GM11168 (cell line): ENCODE results near the gene CREB5.
"Not testable (repeated sequence)": the region's sequence is repeated elsewhere in the genome, so short reads cannot be mapped to it uniquely, and the experiment has no call there.

Source experiments
- in situ Hi-C: fragments of 300-500 bp; cut with MboI; formaldehyde crosslinking; loops from one replicate; pipeline ENCODE4 v1.12.0; 2022; ENCODE audit warnings: low sequenced_read_pairs; ENCODE audit not compliant: unreplicated experiment

CREB5 gene

DNA sequence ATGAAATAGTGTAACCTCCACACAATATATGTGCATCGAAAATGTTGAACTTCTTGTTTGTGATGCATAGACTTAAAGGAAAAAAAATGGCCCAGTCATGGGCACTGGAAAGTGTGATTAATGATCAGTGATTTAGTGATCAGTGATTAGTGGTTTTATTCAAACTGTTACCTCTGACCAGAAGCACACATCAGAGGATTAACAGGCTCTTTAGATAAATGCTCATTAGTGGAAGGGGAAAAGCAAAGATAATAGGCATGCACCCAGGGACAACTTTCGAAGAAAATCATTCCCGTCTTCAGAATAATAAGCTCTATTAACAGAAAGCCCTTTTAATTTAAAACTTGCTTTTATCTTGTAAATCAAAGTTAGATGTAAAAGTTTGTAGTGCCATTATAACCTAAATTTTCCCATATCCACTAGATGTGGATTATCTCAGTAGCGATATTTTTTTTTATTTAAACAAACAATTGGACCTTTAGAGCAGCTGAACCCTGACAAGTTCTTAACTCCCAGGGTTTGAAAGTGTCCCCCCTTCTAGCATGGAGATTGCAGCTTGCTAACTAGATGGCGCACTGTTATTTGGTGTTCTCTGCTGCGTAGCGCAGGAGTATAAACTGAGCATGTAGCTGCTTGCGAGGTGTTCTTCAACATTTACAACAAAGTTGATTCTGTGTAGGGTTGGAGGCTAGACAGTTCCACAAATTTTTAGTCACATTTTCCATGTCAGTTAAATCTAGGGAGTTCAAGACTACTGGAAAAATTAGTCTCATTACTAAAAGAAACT, at the start of gene CREB5:
Gene CREB5, plus strand, starts transcription at position 643 of the 787 bp plus-strand sequence. CDS start 397 bp downstream, outside the sequence.
- in situ Hi-C loops, result no loop called here

DNA sequence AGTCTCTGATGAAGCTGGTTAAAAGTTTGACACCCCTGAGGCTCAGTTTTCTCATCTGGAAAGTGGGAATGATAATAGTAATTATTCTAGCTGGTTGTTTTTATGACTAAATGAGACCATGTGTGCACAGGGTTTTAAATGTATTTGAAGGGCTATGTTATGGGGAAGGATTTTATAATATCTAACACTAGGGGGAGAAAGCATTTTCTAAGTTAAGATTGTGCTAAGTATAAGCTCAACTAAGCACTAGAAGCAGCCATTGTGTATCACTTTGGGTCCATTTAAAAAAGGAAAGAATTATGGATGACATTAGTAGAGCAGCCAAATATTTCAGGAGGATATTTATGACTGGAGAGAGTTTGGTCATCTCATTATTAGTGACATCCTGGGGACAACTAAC, 49.5 kb upstream of the CREB5 start:
- in situ Hi-C loops, result no loop called here

DNA sequence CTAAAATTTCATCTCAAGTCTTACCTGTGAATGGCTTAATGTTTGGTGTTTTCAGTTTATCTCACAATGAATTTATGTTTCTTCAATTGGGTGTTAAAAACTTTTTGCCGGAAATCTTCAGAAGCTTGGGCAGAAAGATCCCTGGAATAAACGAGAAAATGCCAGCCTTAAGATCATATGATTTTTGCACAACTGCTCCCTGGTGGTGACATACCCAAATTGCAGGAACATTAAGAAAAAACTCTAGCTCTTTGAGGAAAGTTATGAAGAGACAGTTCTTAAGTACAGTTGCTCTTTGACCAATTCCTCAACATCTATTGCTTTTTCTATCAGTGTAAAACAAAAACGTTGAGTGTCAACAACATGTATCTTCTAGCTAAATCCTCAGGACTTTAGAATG, 48.2 kb upstream of the CREB5 start:
- in situ Hi-C loops, result no loop called here

- in situ Hi-C loops, result no loop called here
These were observed 42.8 kb upstream of the CREB5 start for GRCh38 chr7:28369523-28369922.

- in situ Hi-C loops, result no loop called here
These were observed 40.5 kb upstream of the CREB5 start for GRCh38 chr7:28371846-28372245.

- in situ Hi-C loops, result no loop called here
These were observed 38.3 kb upstream of the CREB5 start for GRCh38 chr7:28373990-28374389.

- in situ Hi-C loops, result loop anchor here (25.0 kb wide), 1 partner anchor 487 kb away; no protein-coding TSS in a partner anchor
These were observed 36.6 kb upstream of the CREB5 start for GRCh38 chr7:28375729-28376128.

GRCh38 chr7:28376634-28377033, 35.7 kb upstream of the CREB5 start:
- in situ Hi-C loops, result loop anchor here (25.0 kb wide), 1 partner anchor 486 kb away; no protein-coding TSS in a partner anchor

DNA sequence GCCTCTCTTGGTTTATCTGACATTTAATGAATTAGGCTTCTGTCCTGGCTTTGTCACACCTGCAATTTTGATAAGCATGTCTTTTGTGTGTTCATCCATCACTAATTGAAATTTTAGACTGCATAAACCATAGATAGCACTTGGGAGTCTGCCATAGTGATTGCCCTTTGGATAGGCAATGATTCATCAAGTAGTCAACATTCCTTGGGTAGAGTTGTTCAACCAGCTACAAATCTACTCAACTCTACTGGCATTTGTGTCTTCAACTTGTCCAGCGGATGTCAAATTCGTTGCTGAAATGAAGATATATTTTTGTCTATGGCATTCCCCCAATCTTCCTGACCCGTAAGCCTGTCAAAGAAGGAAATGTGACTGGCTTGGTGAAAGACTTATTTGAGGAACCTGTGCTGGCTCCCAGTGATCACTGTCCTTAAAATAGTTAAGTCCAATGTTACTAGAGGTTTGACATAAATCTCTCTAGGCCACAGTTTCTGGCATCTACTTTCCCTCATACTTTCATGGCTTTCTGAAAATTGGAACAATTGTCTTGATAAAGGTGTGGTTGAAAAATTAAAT, 33.7 kb upstream of the CREB5 start:
- in situ Hi-C loops, result loop anchor here (25.0 kb wide), 1 partner anchor 484 kb away; no protein-coding TSS in a partner anchor

- in situ Hi-C loops, result loop anchor here (25.0 kb wide), 1 partner anchor 481 kb away; no protein-coding TSS in a partner anchor
These were observed 30.9 kb upstream of the CREB5 start for GRCh38 chr7:28381466-28381865.

DNA sequence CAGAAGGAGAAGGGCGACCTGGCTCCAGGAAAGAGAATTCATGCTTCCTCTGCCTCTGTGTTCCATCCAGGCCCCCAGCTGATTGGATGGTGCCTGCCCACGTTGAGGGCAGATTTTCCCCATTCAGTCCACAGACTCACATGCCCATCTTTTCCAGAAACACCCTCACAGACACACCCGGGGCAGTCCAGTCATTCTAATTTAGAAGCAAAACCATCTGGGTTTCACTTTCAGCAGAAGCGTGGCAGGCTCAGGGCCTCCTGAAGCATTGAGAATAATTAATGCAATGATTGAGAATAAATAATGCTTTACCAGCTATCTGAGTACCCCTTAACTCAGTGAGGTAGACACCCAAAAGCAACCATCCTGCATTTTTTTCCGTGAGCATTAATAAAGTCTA, 30.2 kb upstream of the CREB5 start:
- in situ Hi-C loops, result loop anchor here (25.0 kb wide), 1 partner anchor 480 kb away; no protein-coding TSS in a partner anchor

GRCh38 chr7:28383975-28384374, 28.3 kb upstream of the CREB5 start:
- in situ Hi-C loops, result loop anchor here (25.0 kb wide), 1 partner anchor 478 kb away; no protein-coding TSS in a partner anchor

GRCh38 chr7:28389504-28390395, 22.6 kb upstream of the CREB5 start:
- in situ Hi-C loops, result loop anchor here (10.0 to 25.0 kb wide), 2 partner anchors 235 to 473 kb away; no protein-coding TSS in a partner anchor

DNA sequence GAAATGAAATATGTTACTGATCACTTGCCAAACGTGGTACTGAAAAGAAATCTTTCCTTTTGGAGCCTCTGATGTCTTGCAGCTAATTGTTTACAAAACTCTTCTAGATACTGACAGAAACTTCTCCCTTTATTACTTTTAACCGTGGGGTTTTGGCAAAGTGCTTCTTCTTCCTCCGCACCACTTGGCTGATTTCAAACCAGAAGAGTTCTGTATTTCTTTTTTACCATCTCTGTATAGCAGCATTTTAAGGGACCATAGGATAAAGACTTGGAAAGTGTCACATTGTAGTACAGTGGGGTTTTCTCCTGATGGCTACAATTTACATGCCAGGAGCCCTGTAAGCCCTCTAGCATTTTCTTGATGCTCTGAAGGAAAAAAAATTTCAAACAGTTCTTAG, 21.9 kb upstream of the CREB5 start:
- in situ Hi-C loops, result loop anchor here (10.0 to 25.0 kb wide), 2 partner anchors 234 to 472 kb away; no protein-coding TSS in a partner anchor

- in situ Hi-C loops, result loop anchor here (10.0 to 25.0 kb wide), 2 partner anchors 233 to 470 kb away; no protein-coding TSS in a partner anchor
These were observed 20.0 kb upstream of the CREB5 start for GRCh38 chr7:28392289-28392688.

GRCh38 chr7:28395404-28395803, 16.9 kb upstream of the CREB5 start:
- in situ Hi-C loops, result loop anchor here (10.0 to 25.0 kb wide), 2 partner anchors 229 to 467 kb away; no protein-coding TSS in a partner anchor

GRCh38 chr7:28395831-28396230, 16.5 kb upstream of the CREB5 start:
- in situ Hi-C loops, result loop anchor here (10.0 to 25.0 kb wide), 2 partner anchors 229 to 466 kb away; no protein-coding TSS in a partner anchor

DNA sequence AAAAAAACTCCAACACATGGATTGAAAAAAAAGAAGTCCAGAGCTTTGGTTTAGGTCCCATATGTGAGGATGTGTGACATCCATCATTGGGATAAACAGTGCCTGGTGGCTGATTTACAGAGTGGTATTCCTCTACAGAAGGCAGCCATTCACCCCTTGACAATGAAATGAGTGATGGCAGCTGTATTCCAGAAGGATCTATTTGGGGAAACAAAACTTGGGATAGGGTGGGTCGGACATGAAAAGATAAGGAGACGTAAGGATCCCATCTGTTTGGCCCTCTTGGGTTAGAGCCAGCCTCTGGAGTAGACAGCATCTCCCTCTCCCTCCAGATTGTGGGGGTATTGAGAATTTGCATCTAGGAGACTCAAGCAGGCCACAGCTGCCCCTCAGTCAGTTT, 15.2 kb upstream of the CREB5 start:
- in situ Hi-C loops, result loop anchor here (10.0 to 25.0 kb wide), 2 partner anchors 228 to 465 kb away; no protein-coding TSS in a partner anchor

DNA sequence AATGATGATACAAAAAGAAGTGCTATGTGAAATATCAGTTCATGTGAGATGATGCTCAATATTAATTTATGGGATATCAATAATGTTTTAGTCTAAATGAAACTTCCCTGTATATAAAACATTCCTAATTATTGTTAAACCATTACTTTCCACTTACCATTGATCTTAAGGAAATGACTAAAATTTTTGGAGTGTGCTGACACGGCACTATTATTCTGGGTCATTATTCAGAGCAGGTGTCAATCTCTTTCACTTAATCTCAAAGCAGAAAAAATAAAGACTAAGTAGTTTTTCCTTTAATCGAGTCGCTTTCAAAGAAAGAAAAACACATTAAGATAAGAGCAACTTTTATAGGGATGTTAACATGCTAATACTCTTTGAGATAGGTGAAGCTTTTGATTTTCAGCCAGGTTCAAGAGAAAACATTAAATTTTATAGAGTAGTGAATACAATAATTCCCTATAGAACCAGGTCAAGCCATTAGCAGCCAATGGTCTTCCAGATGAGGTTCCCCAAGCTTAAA, 11.4 kb upstream of the CREB5 start:
- in situ Hi-C loops, result no loop called here

GRCh38 chr7:28401567-28401966, 10.8 kb upstream of the CREB5 start:
- in situ Hi-C loops, result not testable (repeated sequence)
